Measurements from ENCODE around the gene PRKCD. TPM values are rescaled to one million over a fixed set of nuclear protein-coding genes. Genes with fewer than 3 reads are reported as not detected.

PRKCD gene
- total RNA-seq, 8 experiments from 2014 or later = 0.49 to 8.0 (median 1.9) TPM

DNA sequence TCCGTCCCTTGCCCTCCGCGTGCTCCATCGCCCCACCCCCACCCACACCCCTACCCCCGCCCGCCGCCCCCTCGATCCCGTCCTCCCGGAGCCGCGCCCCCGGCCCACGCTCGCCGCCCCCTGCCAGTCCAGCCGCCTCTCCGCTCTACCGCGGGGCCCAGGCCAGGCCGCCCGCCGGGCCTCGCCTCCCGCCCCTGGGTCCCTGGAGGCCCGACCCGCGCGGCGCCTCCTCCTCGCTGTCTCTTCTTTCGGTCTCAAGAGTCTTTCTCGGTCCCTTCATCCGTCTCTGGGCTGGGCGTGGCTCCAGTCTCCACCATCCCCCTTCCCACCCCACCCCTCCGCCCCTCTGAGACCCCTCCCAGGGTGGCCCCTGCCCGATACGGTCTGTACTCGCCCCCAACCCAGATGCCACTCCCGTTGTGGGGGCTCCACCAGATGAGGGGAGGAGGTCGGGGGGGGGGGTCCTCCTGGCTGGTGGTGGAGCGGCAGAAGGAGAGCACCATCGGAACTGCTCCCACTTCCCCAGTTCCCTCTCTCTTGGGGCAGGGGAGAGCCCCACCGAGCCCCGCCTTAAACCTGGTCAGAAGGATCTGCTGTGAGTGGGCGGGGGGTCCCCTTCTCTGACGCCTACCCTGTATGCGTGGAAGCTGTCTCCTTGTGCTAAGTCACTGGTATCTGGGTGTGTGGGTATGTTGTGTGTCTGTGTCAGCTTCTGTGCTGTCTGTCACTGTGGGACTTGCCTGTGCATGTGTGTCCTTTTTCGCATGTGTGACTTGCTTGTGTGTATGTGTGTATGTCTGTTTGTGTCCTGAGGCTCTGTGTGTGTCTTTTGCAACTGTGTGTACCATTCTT lies 1.0 kb downstream of the PRKCD start:
- in situ Hi-C loops (cut with MboI; ENCODE audit: low pct_unique_long_range_greater_than_20kb in 2 of 9, low sequenced_read_pairs in 9 of 9, unreplicated experiment in 9 of 9) = no loop called here
- peak; percentile 19 to 63 (median 40) for ATAC-seq (replicated peaks in 6 of 8)
- WGBS, 10 experiments = 20 to 34% methylated on average over 2 to 4 of the region's 49 CpGs; no CpG with 5 or more reads in 8 of the 10 experiments
- H3K4me1 ChIP-seq (replicated peaks in 1 of 2) = peaks cover 3 to 10% of the 10 kb centered on the region in 2 donors
- H3K27ac ChIP-seq = peak overlapping the region in 1 of 2 donors; percentile 18
- H3K4me3 ChIP-seq = peak overlapping the region; percentile 43 to 74 (median 56)

DNA sequence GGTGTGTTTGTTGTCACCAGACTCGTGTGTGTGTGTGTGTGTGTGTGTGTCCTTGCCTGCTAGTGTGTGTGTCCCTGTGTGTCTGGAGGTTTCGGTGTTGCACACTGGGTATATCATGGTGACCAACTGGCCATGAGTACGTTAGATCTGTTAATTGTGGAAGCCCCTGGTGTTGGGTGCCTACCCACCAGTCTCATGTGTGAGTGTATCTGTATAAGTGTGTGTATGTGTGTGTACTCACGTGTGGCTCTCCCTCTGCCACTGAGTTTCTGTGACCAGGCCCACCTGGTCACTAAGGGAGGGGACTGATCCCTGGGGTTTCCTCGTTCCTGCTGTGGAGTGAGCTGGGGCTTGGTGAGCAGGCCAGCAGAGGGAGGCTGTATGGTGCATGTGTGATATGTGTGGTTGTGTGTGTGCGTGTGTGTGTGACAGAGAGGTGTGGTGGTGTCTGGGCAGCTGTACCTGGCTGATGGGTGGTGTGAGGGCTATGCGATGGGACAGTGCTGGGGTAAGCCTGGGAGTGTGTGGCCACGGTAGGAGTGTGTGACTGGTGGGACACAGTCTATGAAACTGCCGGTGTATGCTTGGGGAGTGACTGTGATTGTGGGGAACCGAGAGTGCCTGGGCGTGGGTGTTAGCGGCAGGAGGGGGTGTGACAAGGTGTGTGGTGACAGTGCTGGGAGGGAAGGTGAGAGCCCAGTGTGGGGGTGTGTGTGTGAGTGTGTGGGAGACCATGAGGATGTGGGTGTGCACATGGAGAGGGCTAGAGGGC lies 1.8 kb downstream of the PRKCD start:
- 20 to 80% (median 61%) methylated on average over 1 to 3 of the region's 12 CpGs; no CpG with 5 or more reads in 2 of the 10 experiments for WGBS, 10 experiments
- Histone ChIP-seq H3K27ac (no peak overlapping the region), H3K4me1 (replicated peaks in 1 of 2) (peaks cover 11 to 18% of the 10 kb centered on the region in 2 donors), H3K4me3 (peak overlapping the region in 1 of 5 donors; percentile 59)
- no peak for ATAC-seq (replicated peaks in 6 of 8)
- in situ Hi-C loops (cut with MboI; ENCODE audit: low pct_unique_long_range_greater_than_20kb in 2 of 9, low sequenced_read_pairs in 9 of 9, unreplicated experiment in 9 of 9) = no loop called here

DNA sequence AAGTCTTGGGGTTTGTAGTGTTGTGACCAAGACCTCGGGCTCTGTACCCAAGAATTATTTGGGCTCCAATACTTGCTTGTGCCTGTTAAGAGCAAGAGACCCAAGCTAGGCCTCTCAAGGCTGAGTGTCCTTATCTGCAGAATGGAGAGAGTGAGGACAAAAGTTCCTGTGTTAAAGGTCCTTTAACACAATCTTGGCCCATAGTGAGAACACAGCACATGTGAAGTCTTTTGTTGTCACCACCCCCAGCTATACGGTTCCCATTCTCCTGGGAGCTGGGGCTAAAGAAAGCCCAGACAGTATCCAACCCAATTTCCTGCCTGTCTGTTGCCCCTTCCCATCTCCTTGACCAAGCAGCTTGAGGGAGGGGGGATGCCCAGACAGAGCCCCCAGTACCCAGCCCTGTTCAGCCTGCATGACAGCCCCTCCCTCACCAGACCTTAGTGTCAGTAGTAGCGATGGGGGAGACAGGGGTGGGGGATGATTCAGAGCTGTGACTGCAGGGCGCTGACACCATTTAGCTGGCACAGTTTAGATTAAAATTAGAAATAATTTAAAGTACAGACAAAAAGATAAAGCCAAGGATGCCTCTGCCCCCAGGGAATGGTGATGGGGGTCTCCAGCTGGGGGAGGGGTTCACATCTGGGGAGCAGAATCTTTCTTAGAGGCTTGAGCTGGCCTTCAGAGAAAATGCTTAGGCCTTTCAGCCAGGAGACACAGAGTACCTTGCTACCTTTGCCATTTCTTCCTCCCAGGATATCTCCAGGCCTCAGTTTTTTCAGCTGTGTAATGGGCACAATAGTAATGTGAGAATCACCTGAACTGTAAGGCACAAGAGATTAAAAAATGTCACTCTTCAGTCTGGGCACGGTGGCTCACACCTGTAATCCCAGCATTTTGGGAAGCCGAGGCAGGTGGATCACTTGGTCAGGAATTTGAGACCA lies 2.7 kb downstream of the PRKCD start:
- in situ Hi-C loops (cut with MboI; ENCODE audit: low pct_unique_long_range_greater_than_20kb in 2 of 9, low sequenced_read_pairs in 9 of 9, unreplicated experiment in 9 of 9) = no loop called here
- no peak for ATAC-seq (replicated peaks in 6 of 8)
- WGBS, 10 experiments = 50 to 100% (median 67%) methylated on average over 1 to 4 of the region's 6 CpGs; no CpG with 5 or more reads in 3 of the 10 experiments
- no peak overlapping the region for H3K27ac ChIP-seq
- H3K4me3 ChIP-seq = no peak overlapping the region
- H3K4me1 ChIP-seq (replicated peaks in 1 of 2) = peaks cover 14 to 27% of the 10 kb centered on the region in 2 donors

DNA sequence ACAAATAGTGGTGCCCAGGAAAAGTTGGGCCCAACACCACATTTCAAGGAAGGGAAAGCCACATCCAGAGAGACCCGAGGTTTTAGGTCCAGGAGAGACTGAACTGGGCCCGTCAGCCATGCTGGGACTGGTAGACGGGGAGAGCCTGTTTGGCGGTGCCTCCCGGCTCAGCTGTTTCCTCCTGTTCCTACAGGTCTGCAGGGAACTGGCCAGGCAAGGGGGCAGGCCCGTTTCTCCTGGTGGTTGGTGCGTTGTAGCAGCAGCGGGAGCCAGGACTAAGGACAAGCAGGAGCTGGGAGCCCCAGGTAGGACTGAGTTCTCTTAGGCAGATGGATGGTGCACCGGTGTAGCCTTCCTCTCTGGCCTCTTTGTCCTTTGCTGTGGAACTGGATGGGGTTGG lies 3.9 kb downstream of the PRKCD start:
- 67 to 100% (median 90%) methylated on average over 1 to 2 of the region's 9 CpGs; no CpG with 5 or more reads in 6 of the 10 experiments for WGBS, 10 experiments
- in situ Hi-C loops (cut with MboI; ENCODE audit: low pct_unique_long_range_greater_than_20kb in 2 of 9, low sequenced_read_pairs in 9 of 9, unreplicated experiment in 9 of 9) = no loop called here

DNA sequence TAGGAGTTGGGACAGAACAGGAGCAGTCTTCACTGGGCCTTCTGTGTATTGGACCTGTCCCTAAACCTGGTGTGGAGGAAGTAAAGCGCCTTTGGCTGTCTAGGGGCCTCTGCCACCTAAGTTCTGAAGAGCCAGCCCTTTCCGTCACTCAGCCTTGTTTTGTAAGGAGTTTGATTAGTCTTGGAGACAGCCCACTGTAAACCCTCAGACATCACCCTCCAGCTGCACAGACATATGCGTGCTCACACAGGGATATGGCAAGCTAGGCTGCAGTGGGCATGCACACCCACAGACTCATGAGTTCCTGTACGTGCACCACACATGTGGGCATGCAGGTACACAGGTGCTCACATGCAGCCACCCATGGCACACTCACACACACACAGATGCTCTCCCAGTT lies 5.2 kb downstream of the PRKCD start:
- 100% methylated on average over 1 of the region's 4 CpGs; no CpG with 5 or more reads in 9 of the 10 experiments for WGBS, 10 experiments
- in situ Hi-C loops (cut with MboI; ENCODE audit: low pct_unique_long_range_greater_than_20kb in 2 of 9, low sequenced_read_pairs in 9 of 9, unreplicated experiment in 9 of 9) = no loop called here
- Histone ChIP-seq H3K4me3 (no peak overlapping the region), H3K4me1 (replicated peaks in 1 of 2) (peaks cover 14 to 34% of the 10 kb centered on the region in 2 donors), H3K27ac (no peak overlapping the region)
- ATAC-seq (replicated peaks in 6 of 8) = no peak

More for the DNA sequence above, 3.9 kb downstream of the PRKCD start:
- no peak overlapping the region for H3K4me3 ChIP-seq
- H3K27ac ChIP-seq = no peak overlapping the region
- no peak for ATAC-seq (replicated peaks in 6 of 8)
- peaks cover 14 to 32% of the 10 kb centered on the region in 2 donors for H3K4me1 ChIP-seq (replicated peaks in 1 of 2)

DNA sequence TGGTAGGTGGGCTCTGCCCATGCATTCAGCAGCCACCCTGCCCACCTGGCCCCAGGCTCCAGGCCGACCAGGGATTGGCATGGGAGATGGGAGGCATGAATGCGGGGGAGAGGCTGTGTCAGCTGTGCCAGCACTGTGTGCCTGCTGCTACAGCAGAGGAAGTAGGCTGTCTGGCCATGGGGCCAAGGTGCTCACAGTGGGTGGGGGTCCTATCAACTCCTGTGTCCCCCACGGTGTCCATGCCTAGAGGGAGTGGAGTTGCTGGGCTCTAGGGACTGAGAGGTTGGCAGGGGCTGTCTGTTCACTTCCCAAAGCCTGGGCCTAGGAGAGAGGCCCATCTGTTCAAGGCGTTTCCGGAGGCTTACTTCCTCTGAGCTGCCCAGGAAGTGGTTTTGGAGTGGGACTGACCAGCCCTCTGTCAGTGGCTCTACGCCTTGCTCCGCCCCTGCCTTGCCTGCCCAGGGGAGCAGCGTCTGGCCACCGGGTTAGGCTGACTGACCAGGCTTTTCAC lies 5.8 kb downstream of the PRKCD start:
- in situ Hi-C loops (cut with MboI; ENCODE audit: low pct_unique_long_range_greater_than_20kb in 2 of 9, low sequenced_read_pairs in 9 of 9, unreplicated experiment in 9 of 9) = no loop called here
- WGBS, 10 experiments = 10 to 67% (median 50%) methylated on average over 2 to 6 of the region's 9 CpGs; no CpG with 5 or more reads in 6 of the 10 experiments
- peak in 4 of 8 experiments; percentile 15 to 83 (median 47) for ATAC-seq (replicated peaks in 6 of 8)
- Histone ChIP-seq H3K27ac (no peak overlapping the region), H3K4me3 (no peak overlapping the region), H3K4me1 (replicated peaks in 1 of 2) (peaks cover 14 to 34% of the 10 kb centered on the region in 2 donors)

DNA sequence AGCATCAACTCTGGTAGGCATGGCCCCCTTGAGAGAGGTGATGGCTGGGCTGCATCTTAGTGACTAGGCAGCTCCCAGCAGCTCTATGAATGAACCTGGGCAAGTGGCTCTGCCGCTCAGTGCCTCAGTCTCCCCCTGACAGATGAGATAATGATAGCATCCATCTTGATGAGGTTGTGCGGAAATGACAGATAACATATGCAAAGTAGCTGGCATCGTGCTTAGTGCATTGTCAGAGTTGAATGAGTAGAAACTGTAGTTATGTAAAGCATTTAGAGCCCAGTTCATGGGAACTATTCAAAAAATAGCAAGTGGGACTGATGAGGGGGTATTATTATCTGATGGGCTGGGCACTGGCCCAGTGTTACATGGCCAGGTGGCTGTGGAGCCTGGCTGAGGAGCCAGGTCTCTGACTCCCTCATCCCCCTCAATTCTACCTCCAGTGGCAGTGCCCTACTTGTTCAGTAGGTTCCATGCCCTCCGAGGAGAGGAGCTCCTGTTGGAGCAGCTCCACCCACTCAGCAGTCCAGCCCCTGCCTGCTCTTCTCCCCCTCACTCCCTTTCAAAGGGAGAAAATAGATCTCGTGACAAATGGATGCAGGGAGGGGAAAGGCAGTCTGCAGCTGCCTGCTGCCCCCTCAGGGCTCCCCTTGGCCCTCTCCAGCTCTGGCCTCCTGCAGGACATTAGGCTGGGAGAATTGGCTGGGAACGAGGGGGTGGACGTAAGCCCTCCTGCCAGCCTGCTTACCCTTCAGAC lies 6.6 kb downstream of the PRKCD start:
- 0 to 100% (median 40%) methylated on average over 1 to 4 of the region's 7 CpGs; no CpG with 5 or more reads in 3 of the 10 experiments for WGBS, 10 experiments
- in situ Hi-C loops (cut with MboI; ENCODE audit: low pct_unique_long_range_greater_than_20kb in 2 of 9, low sequenced_read_pairs in 9 of 9, unreplicated experiment in 9 of 9) = no loop called here
- peak overlapping the region in 1 of 2 donors; percentile 54 for H3K27ac ChIP-seq
- H3K4me3 ChIP-seq = no peak overlapping the region
- ATAC-seq (replicated peaks in 6 of 8) = peak in 5 of 8 experiments; percentile 68 to 79 (median 75)
- H3K4me1 ChIP-seq (replicated peaks in 1 of 2) = peaks cover 14 to 29% of the 10 kb centered on the region in 2 donors

DNA sequence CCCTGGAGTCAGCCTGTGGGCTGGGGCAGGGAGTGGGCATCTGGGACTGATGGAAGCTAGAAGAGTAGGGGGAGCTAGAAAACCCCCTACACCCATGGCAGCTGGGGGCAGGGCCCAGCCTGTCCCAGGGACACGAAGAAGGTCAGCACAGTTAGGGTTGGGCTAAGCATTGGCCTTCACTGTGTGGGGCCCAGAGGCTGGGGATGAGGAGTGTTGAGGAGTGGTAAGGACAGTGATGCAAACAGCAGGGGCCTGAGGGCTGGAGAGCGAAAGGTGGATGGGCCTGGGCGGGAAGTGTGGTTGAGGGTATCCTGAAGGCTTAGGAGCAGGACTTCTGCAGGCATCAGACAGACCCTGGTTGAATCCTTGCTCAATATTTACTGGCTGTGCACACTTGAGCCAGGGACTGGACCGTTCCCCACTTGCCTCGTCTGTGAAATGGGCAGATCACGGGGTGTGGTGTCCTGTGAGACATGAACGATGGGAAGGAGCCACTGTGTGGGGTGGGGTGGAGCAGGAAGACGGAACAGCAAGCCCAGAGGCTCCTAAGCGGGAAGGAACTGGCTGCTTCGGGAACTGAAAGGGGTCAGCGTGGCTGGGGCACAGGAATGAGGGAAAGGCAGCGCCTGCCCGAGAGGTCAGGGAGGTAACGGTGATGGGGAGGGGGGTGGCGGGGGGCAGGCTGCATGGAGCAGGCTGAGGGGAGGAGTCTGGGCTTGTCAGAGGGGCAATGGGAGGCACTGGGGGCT lies 7.3 kb downstream of the PRKCD start:
- no peak overlapping the region for H3K4me3 ChIP-seq

DNA sequence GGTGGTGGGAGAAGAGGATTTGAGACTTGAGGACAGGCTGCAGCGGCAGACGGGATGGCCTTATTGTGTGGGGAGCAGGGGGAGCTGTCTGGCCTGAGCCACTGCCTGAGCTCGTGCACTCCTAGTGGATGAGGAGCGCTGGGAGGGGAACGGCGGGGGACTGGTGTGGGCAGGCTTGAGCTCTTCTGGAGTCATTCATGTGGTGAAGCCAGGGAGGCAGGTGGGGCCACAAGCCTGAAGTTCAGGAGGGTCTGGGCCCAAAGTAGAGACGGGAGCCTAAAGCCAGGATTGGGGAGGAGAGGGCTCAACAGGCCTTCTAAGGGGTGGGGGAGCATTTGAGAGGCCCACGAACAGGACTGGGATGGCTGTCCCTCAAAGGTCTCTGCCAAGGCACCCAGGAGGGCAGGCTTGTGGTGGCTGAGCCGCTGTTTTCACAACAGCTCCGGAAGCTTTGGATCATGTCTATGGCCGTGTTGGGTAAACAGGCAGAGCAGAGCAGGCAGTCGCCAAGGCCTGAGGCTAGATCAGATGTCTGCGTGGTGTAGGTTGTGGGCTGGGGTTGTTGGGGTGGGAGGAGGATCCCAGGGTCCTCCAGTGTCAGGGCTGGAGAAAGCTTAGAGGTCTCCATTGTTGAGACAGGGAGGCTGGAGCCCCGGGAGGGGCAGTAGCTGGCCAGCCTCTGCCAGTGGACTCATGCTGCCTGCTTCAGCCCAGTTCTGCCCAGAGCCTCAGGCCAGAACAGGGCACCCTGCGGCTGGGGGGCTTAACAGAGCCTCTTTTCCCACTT lies 8.2 kb downstream of the PRKCD start:
- H3K27ac ChIP-seq = no peak overlapping the region
- peak in 5 of 8 experiments; percentile 23 to 51 (median 35) for ATAC-seq (replicated peaks in 6 of 8)
- H3K4me1 ChIP-seq (replicated peaks in 1 of 2) = peaks cover 14 to 29% of the 10 kb centered on the region in 2 donors
- in situ Hi-C loops (cut with MboI; ENCODE audit: low pct_unique_long_range_greater_than_20kb in 2 of 9, low sequenced_read_pairs in 9 of 9, unreplicated experiment in 9 of 9) = no loop called here
- 51 to 70% methylated on average over 2 to 4 of the region's 15 CpGs; no CpG with 5 or more reads in 8 of the 10 experiments for WGBS, 10 experiments
- no peak overlapping the region for H3K4me3 ChIP-seq

More for the DNA sequence above, 7.3 kb downstream of the PRKCD start:
- peak overlapping the region in 1 of 2 donors; percentile 54 for H3K27ac ChIP-seq
- WGBS, 10 experiments = 30 to 100% (median 70%) methylated on average over 1 to 4 of the region's 15 CpGs; no CpG with 5 or more reads in 5 of the 10 experiments
- H3K4me1 ChIP-seq (replicated peaks in 1 of 2) = peaks cover 14 to 29% of the 10 kb centered on the region in 2 donors
- in situ Hi-C loops (cut with MboI; ENCODE audit: low pct_unique_long_range_greater_than_20kb in 2 of 9, low sequenced_read_pairs in 9 of 9, unreplicated experiment in 9 of 9) = no loop called here
- ATAC-seq (replicated peaks in 6 of 8) = peak in 3 of 8 experiments; percentile 13 to 18 (median 15)

DNA sequence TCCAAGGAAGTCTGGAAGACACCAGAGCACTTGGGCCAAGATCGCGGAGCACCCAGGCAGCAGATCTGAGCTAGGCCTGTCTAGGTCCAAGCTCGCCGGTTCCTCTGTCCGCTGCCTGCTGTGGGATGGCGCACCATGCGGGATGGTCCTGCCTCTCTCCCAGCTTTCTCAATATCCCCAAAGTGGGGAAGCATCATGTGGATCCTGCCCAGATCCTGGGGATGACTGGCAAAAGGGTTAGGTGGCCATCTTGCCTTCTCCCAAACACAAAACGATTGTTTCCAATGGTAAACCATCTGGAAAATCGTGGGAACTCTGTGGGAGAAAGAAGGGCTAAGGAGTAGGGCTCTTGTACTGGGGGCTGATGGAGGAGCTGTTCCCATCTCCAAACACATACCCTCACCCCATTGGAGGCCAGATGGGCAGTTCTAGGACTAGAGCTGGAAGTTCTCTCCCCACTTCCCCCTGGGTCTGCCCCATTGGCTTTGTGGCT lies 8.9 kb downstream of the PRKCD start:
- H3K4me3 ChIP-seq = no peak overlapping the region
- H3K4me1 ChIP-seq (replicated peaks in 1 of 2) = peaks cover 14 to 29% of the 10 kb centered on the region in 2 donors
- no peak overlapping the region for H3K27ac ChIP-seq
- WGBS, 10 experiments = 60 to 100% (median 93%) methylated on average over 1 to 5 of the region's 9 CpGs; no CpG with 5 or more reads in 5 of the 10 experiments
- ATAC-seq (replicated peaks in 6 of 8) = no peak
- in situ Hi-C loops (cut with MboI; ENCODE audit: low pct_unique_long_range_greater_than_20kb in 2 of 9, low sequenced_read_pairs in 9 of 9, unreplicated experiment in 9 of 9) = no loop called here

Measured in motor neuron (in vitro differentiated cells).